SIG-M5 treated with dmso at 0.1 percent for 504 hours (cell line): ENCODE results near the gene LRRTM2.

Experiments
- DNase-seq: peaks from one replicate; lab custom pipeline; 2025; ENCODE audit not compliant: unreplicated experiment; lab: John Stamatoyannopoulos, UW

Gene LRRTM2

DNA sequence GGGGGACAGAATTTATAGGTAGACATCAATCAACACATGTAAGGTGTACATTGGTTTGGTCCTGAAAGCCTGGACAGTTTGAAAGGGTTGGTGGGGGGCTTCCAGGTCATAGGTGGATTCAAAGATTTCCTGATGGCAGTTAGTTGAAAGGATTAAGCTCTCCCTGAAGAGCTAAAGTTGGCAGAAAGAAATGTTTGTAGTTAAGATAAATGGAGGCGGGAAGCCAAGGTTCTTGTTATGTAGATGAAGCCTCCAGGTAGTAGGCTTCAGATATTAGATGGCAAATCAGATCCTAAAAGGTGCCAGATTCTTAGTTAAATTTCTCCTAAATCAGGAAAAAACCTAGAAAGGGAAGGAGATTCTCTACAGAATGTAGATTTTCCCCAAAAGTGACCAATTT, 9.0 kb upstream of the LRRTM2 start:
- DNase-seq = no peak

DNA sequence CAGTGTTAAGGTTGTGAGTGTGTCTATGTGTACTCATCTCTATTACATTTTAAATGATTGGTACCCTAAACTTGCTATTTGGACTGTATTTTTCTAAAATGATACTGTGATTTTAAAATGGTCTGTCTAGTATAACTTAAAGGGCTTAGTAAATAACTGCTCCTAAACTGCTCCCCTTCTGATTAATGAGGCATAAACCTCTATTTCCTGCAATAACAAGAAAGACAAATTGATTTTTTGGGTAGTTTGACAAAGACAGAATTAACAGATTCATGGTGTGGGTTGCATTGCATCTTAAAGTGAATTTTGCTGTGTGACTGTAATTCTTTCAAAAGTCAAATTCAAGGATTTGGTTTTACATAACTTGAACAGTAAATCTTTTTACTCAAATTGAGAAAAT, 8.1 kb upstream of the LRRTM2 start:
- no peak for DNase-seq

DNA sequence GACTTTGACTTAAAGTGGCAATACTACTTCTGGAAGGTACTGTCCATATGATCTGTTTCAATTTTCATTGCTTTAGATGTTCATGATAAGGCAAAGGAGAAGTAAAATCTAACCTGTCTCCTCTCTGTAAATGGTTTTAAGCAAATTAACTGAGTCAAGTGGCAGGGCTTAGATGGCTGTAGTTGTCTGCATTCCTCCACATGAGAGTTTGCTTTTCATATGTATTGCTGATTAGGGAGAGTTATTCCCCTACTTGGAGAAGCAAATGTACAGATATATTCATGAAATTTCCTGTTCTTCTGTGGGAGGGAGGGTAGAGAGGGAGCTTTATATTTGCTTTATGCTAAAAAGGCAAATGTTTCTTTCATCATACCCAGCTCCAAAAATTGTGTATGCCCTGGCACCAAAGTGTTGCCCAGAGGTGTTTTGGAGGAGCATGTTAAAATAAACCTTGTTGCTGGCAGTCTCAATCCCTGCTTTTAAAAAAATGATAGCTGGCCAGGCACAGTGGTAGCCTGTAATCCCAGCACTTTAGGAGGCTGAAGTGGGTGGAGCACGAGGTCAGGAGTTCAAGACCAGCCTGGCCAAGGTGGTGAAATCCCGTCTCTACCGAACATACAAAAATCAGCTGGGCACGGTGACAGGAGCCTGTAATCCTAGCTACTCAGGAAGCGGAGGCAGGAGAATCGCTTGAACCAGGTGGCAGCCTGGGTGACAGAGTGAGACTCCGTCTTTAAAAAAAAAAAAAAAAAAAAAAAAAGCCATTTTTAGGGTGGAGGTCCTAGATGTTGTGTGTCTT, 3.5 kb upstream of the LRRTM2 start:
- DNase-seq = no peak

DNA sequence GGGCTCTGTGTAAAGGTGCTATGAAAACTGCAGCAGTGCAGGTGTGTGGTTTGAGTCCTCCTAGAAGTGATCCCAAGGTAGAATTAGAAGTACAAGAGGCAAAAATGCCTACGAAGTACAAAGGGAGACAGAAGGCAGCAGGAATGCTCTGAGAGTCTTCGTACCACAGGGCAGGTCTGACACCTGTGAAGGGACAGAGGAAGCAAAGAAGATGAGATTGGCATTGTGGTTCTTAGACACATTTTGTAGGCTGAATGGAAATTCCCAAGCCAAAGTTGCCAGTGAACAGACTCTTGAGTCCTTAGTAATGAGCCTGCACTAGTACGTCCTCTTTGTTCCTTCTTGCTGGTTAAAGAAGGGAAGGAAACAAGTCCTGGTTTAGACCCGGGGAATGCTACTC, 1.7 kb upstream of the LRRTM2 start:
- DNase-seq = no peak

DNA sequence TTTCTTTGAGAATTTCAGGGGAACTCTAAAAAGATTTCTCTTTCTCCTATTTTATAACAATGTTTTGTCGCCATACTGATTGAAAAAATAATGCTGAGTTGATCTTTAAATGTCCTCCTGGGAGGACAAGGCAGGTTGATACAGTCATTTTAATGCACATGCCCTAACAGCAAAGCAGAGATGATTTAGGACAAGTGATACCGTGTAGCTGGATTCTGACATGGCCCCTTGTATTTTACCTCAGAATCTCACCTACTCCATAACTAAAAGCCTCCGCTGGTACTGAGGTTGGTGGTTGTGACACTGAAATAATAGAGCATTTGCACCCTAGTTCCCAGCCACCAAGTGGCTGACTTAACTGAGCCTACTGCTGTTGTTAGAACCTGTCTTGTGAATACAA, 811 bp upstream of the LRRTM2 start:
- DNase-seq = no peak

DNA sequence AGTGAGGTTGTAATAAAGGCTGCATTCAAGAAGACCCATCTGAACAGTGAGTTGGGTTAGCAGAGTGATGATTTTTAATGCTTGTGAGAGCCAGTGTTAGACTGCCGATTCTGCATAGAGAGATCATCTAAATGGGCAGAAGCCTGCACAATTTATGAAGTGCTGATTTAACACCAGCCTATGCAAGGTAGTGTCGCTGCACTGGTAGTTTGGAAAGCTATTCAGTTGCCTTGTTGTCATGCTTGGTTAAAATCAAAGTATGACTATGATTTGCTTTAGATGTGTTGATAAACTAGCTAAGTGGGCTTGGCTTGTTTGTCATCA, 379 bp upstream of the LRRTM2 start:
- DNase-seq = no peak

DNA sequence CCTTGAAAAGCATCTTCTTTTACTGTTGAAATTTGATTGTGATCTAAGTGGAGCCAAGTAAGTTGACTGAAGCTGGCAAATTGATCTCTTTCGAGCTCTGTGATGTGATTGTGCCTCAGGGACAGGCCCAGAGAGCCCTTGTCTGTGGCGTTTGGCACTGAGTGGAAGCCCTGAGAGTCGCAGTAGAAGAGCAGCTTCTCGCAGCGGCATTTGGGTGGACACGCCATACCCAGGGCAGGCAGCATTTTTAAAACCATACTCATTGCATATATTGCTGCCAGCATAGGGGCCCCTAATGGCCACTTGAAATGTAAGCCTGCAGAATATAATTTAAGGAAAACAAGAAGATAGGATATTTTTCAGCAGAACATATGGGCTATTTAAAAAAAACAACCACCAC, 894 bp downstream of the LRRTM2 start:
- no peak for DNase-seq

DNA sequence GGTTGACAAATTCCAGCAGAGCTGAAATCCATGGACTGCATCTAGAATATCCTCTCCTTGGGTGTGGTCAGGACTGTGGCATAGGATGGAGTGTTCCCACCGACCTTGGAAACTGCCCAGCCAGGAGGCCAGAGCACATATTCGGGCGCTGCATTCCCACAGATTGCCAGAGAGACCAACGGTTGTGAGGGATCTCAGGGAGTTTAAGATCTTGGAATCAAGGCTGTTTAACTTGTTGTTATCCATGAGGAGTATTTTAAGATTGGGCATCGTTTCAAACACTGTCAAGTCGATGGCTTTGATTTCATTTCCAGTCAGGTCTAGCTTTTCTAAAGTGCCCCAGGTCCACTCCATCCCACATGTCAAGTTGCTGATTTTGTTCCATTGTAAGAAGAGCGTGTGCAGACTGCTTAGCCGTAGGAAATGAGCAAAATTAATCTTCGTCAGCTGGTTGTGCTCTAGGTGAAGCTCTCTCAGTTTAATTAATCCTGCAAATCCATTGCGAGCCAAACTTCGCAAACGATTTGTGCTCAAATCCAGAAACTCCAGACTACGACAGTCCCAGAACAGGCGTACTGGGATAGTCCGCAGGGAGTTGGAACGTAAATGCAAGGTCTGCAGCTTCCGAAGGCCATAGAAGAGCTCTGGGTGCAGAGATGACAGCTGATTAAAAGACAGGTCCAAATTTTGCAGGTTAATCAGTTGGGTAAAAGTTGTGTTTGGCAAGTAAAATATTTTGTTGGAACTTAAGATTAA, 1.5 kb downstream of the LRRTM2 start:
- DNase-seq = no peak

DNA sequence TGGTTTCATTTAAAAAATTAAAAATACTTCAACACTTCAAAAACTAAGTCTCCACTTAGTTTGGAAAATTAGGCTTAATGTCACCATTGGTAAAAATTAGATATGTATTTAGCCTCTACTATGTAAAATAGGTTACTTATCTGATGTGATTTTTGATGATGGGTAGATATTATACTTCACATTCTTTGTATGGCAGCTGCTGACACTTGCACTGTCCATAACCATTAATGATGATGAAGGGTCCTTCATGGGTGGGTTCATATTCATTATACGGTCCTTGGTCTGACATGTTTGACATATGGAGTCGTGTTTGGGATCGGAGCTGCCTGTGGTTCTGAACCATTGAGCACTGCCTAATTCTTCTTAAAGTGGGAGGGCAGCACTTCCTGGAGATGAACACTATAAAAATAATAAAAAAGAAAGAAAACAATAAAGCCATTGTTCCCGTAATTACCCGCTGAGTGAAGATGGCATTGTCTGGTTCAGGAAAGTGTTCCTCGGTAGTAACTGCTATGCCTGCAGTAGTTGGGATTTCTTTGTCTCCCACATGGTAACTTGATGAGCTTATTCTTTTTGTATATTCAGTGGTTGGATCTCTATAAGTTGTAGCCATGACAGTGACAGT, 2.2 kb downstream of the LRRTM2 start:
- no peak for DNase-seq

DNA sequence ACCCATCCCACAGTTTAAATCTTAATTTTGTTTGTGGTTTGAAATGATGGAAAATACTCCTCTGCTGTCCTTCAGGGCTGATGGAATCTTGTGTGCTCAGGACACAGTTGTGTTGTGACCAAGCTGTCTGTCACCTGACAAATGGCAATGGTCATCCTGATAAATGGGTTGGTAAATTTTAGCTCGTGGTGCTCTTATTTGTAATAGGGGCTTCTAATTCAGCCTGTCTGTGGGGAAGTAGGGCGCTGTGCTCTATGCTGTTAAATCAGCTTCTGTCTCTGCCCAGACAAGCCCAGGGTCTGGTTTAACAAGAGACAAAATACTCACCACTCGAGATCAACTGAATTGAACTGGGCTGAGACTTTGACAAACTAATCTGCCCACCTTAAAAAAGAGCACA, 4.5 kb downstream of the LRRTM2 start:
- DNase-seq = no peak

DNA sequence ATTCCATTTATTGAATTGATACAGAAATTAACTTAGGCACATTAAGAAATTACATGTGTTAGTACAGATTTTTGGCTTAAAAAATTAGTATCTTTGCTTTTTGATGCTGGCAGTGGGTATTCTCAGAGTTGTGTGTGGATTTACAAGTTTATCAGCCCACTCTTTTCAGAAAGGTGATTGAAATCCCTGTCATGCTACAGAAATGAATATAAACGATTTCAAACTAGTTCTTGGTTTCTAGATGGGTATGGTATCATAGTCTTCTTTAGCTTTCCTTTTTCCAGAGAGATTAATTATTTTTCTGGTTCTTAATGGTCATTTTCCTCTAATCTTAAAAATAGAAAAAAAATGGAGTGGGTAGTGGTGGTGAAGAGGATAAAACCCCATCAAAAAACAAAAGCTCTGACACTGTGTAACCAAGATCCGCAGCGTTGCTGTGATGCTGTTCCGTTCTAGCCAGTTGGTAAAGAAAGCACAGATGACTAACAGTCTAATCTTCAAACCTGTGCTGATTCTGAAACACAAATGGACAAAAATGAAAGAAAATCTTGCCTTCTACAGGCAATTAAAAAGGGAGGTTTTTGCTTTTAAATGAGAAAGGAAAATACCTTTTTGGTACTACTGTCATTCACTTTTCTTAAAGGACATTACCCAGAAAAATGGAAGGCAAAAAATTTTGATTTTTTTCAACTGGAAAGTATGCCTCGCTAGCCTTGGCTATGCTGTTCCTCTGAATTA, 5.2 kb downstream of the LRRTM2 start:
- no peak for DNase-seq

DNA sequence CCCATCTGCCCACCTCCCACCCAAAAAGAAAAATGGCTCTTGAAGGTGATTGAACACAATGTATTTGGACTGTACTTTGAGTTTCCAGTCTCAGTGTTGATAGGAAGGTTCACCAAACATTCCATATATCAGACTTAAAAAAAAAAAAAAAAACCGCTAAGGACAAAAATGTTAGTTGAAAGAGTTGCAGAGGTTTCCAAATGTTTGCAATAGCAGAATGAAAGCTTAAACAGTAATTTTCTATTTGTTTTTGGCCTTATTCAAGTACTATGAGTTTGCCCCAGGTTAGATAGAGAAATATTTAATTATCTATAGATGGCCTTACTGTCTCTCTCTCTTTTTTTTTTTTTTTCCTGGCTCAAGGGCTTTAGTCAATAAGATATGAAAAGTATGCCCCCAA, 6.1 kb downstream of the LRRTM2 start:
- no peak for DNase-seq

DNA sequence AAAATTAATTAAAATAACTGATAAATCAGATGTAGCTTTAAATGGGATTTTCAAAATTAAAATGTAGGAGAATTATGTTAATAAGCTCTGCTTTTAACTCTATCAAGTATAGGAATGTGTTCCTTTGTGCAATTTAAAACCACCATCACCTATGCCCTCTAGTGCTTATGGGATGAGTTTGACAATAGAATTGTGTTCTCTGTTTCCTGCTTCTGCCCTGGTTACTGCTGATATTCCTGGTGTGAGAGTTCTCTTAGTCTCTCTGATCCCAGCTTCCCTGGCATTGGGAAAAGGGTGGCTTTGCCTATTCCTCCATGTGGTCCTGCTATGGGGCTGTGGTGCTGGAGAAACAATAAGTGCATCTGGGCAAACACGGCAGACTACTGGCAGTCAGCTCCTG, 8.1 kb downstream of the LRRTM2 start:
- DNase-seq = no peak

DNA sequence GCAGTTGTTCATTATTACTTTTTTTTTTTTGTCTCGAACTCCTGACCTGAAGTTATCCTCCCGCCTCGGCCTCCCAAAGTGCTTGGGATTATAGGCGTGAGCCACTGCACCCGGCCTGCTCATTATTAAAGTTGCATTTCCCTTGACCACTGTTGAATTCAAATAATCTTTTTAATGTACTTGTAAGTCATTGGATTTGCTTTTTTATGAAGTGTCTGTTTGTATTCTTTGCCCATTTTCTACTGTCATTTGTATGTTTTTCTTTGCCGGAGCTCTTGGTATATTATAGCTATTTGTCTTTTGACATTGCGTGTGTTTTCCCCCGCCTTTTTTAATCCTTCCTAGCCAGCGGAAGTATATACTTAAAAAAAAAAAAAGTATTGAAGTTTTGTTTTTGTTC, 22.0 kb downstream of the LRRTM2 start:
- no peak for DNase-seq

DNA sequence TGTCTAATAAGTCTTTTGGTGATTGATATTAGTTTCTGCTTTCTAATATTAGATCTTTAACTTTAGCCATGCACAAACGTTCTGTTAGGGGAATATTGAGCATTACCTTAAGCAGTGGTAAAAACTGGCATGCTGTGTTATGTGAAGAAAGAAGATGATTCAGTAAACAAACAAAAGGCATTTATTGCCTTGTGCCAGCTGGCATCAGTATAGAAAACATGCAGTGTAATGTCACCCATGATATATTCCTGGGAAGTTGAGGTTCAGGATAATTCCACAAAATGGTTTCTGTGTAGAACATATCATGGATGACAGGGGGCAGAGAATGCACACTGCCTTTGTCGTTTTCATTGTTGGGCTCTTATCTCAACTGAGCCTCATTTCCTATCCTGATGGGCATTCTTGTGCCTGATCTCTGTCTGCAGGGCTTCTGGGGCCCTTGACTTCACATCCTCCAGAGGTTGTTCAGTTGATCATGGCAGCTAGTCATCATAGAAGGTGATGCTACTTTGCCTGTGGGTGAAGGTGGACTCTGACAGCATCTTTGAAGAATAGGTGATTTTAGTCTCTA, 24.2 kb downstream of the LRRTM2 start:
- DNase-seq = no peak

DNA sequence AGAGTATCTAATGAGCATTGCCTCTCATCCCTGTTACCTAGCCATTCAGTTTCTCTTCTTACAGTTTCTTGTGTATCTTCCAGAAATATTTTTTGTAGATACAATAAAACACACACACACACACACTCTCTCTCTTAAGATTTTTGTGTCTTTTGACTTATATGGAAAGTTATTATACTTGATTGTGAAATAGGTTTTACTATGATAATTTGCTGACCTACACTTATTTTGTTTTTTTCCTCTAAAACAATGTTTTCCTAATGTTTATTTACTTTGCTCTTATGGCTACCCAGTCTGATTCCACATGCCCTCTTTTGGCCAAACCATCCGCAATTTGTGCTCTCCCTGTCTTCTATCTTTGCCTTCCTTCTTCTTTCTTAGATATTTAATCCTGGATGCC, 25.3 kb downstream of the LRRTM2 start:
- no peak for DNase-seq

DNA sequence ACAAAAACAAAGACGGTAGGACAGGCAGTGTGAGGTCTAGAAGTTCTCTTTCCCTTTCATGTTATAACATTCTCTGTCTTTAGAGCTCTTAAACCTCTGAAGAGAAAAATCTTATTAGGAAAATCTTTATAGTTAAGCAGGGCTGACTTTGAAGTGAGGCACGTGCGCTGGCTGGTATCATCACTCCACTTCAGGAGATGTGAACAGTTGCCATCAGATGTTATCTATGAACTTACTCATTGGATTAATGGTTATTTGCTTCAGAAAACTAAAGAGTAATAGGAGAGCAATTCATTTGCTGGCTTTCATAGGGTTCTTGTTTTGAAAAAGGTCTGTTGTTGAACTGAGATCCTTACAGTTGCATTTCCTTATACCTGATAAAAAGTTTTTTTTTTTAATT, 25.7 kb downstream of the LRRTM2 start:
- DNase-seq = no peak

DNA sequence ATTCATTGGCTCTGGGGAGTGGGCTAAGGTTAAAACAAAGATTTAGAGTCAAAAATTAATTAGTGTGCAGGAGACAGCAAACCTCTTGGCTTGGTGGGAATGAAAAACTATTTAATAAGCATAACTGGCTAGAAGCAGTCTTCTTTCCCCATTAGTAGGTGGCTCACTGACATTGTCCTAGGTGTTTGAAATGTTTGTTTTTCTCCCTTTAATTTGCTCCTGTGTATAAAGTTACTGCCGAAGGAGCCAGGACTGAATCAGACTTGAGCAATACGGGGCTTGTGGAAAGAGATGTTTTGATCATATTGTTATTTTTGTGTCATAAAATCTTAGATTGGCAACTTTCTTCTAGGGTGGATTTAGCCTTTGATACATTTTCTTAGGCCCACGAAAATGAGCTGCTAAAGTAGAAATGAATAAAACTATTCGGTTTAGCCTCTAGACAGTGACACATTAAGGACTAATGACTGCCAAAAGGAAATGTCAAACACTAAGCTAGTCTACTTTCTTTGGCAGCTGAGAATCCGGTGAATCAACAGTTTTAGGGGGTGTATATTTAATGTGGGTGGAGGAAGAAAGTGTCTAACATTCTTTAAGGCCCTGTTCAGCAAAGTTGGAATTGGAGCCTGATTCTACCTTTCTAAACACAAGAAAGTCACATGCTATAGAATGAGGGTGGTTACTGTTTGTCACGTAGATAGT, 30.2 kb downstream of the LRRTM2 start:
- DNase-seq = no peak

DNA sequence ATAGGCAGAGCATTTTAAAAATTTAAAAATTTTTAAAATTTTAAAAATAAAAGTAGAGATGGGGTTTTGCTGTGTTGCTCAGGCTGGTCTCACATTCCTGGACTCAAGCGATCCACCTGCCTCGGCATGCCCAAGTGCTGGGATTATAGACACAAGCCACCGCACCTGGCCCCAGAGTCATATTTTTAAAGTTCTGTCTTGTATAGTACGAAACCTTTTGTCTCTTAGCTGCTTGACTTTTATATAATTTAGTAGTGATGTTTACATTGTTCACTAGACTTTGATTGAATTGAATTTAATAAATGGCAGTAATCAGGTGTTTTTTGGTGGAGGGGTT, 31.0 kb downstream of the LRRTM2 start:
- no peak for DNase-seq

DNA sequence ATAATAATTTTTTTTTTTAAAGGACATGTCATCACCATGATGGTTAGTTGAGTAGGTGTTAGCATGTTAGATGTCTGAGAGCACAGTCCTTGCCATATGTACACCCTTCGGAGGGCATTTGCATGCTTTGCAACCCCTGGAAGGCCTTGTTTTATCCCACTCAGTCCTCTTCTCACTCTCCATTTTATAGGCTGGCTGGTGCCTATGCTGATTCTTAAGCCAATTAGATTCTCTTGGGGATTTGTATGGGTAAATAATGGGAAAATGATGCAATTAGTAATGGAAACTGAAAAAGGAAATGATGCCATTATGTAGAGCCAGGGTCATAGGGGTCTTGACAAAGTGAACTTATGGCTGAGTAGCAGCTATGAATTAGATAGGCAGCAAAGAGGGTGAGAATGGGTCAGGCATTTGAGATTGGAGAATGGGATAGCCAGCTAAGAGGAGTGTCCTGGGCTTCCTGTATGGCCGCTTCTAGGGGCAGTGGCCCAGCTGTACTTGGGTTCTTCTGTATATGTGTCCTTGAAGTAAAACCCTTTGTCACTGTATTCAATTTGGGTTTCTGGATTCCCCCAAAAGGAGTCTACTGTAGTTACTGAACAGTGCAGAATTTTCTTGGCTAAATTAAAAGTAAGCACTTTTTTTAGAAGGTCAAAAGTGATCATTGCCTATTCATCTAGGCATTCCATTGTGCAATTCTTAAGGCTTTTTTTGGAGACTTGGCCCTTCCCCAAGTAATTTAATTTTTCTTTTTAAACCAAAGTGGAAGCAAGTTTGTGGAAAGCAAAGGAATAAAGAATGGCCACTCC, 31.6 kb downstream of the LRRTM2 start:
- no peak for DNase-seq
